Smooth muscle cell (in vitro differentiated cells): ENCODE data around the gene ENO1. TPM values are rescaled to one million over a fixed set of nuclear protein-coding genes. Genes with fewer than 3 reads are reported as not detected.

ENCODE experiments used
- DNase-seq: peaks from one replicate; lab custom pipeline; 2025; ENCODE audit not compliant: unreplicated experiment; lab: John Stamatoyannopoulos, UW
- H2AFZ ChIP-seq: fragments of 200-600 bp; sonication (generic); 2 replicates; pipeline ENCODE4 v1.6.0; 2016; ENCODE audit warnings: antibody characterized with exemption, low read depth, mild to moderate bottlenecking
- H3F3A ChIP-seq: fragments of 200-600 bp; sonication (generic); 2 replicates; pipeline ENCODE4 v1.6.0; 2017; ENCODE audit warnings: antibody characterized with exemption, low read depth
- H3K27ac ChIP-seq: fragments of 200-600 bp; sonication (generic); 2 replicates; pipeline ENCODE4 v1.5.1; 2016; ENCODE audit warnings: low read depth, mild to moderate bottlenecking
- H3K27me3 ChIP-seq: fragments of 200-600 bp; sonication (generic); 2 replicates; pipeline ENCODE4 v1.6.1; 2016; ENCODE audit warnings: low read depth, mild to moderate bottlenecking
- H3K36me3 ChIP-seq: fragments of 200-600 bp; sonication (generic); 2 replicates; pipeline ENCODE4 v1.5.1; 2016; ENCODE audit warnings: low read depth
- H3K4me1 ChIP-seq: fragments of 200-600 bp; sonication (generic); 2 replicates; pipeline ENCODE4 v1.5.1; 2016; ENCODE audit warnings: low read depth
- H3K4me2 ChIP-seq: fragments of 200-600 bp; sonication (generic); 2 replicates; pipeline ENCODE4 v1.6.0; 2016; ENCODE audit warnings: mild to moderate bottlenecking
- H3K4me3 ChIP-seq: fragments of 200-600 bp; sonication (generic); 2 replicates; pipeline ENCODE4 v1.5.1; 2016; ENCODE audit warnings: mild to moderate bottlenecking
- H3K79me2 ChIP-seq: fragments of 200-600 bp; sonication (generic); 2 replicates; pipeline ENCODE4 v1.6.0; 2016; ENCODE audit warnings: low read depth, mild to moderate bottlenecking
- H3K9ac ChIP-seq: fragments of 200-600 bp; sonication (generic); 2 replicates; pipeline ENCODE4 v1.6.0; 2016; ENCODE audit warnings: low read depth
- H3K9me3 ChIP-seq: fragments of 200-600 bp; sonication (generic); replicated peaks from 2 replicates; pipeline ENCODE4 v1.5.1; 2016; ENCODE audit warnings: low read depth
- H4K20me1 ChIP-seq: fragments of 200-600 bp; sonication (generic); 2 replicates; pipeline ENCODE4 v1.6.0; 2016; ENCODE audit warnings: low read depth
- CTCF ChIP-seq: fragments of 200-600 bp; sonication (generic); IDR thresholded peaks from 2 replicates; pipeline ENCODE4 v1.5.1; 2017; ENCODE audit warnings: borderline replicate concordance, mild to moderate bottlenecking, antibody characterized with exemption; ENCODE audit not compliant: insufficient read depth, poor library complexity, severe bottlenecking
- WGBS: methylation state at CpG from one replicate; pipeline ENCODE4 v1.1.7; 2016; ENCODE audit warnings: low lambda C conversion rate; 5-methylcytosine and 5-hydroxymethylcytosine counted together
- polyA plus RNA-seq: library from polyadenylated mRNA; unstranded; fragments of >200 nt; fragmentation: Nextera tagmentation; extraction: Ambion mirVana; gene quantifications from 2 replicates; pipeline ENCODE4 v1.2.1, GENCODE V29; 2016
- total RNA-seq: library from RNA; depleted of rRNA; stranded (reverse); fragments of >200 nt; gene quantifications from 2 replicates; pipeline ENCODE4 v1.2.3, GENCODE V29; 2014

Gene ENO1
- total and polyA plus RNA-seq, 2 experiments from 2014 or later: 1,276 to 2,235 TPM

GRCh38 chr1:8876087-8876486 is 2.4 kb downstream of the ENO1 start:
- Histone ChIP-seq H4K20me1 (peaks cover 71% of the 10 kb centered on the region), H3K9me3 (no peaks in the 10 kb centered on the region), H3F3A (peaks cover 67% of the 10 kb centered on the region), H3K4me3 (peak overlapping the region; percentile 82), H3K4me2 (peak overlapping the region; percentile 97), H3K36me3 (no peaks in the 10 kb centered on the region), H3K27me3 (no peaks in the 10 kb centered on the region), H3K27ac (peak overlapping the region; percentile 97), H3K4me1 (peaks cover 54% of the 10 kb centered on the region), H3K79me2 (peaks cover 62% of the 10 kb centered on the region), H2AFZ (no peak overlapping the region), H3K9ac (peak overlapping the region; percentile 91)
- no peak for TF ChIP-seq CTCF
- WGBS: 73% methylated on average over 3 of the region's 3 CpGs
- no peak for DNase-seq

- H3F3A ChIP-seq: peaks cover 72% of the 10 kb centered on the region
- no peaks in the 10 kb centered on the region for H3K27me3 ChIP-seq
- no peak overlapping the region for H2AFZ ChIP-seq
- no peak for DNase-seq
- no peaks in the 10 kb centered on the region for H3K36me3 ChIP-seq
- H4K20me1 ChIP-seq: peaks cover 79% of the 10 kb centered on the region
- H3K27ac ChIP-seq: peak overlapping the region; percentile 97
- peak overlapping the region; percentile 23 for H3K9ac ChIP-seq
- H3K4me3 ChIP-seq: peak overlapping the region; percentile 82
- H3K9me3 ChIP-seq: no peaks in the 10 kb centered on the region
- H3K4me1 ChIP-seq: peaks cover 52% of the 10 kb centered on the region
- peak overlapping the region; percentile 97 for H3K4me2 ChIP-seq
- TF ChIP-seq CTCF: no peak
- WGBS: 58% methylated on average over 7 of the region's 7 CpGs
- H3K79me2 ChIP-seq: peaks cover 69% of the 10 kb centered on the region
Measured at GRCh38 chr1:8875216-8875861, 3.1 kb downstream of the ENO1 start.

GRCh38 chr1:8874230-8875201 is 4.0 kb downstream of the ENO1 start:
- Histone ChIP-seq H3K79me2 (peaks cover 77% of the 10 kb centered on the region), H2AFZ (no peak overlapping the region), H4K20me1 (peaks cover 87% of the 10 kb centered on the region), H3K27ac (peak overlapping the region; percentile 97), H3K36me3 (peaks cover 3% of the 10 kb centered on the region), H3K4me2 (peak overlapping the region; percentile 97), H3K9ac (peak overlapping the region; percentile 23), H3F3A (peaks cover 74% of the 10 kb centered on the region), H3K4me3 (peak overlapping the region; percentile 82), H3K27me3 (no peaks in the 10 kb centered on the region), H3K4me1 (peaks cover 44% of the 10 kb centered on the region), H3K9me3 (no peaks in the 10 kb centered on the region)
- no peak for TF ChIP-seq CTCF
- no peak for DNase-seq
- 73% methylated on average over 15 of the region's 15 CpGs for WGBS
